Liver (tissue), 9 donors: Measurements from ENCODE around the gene KNTC1. TPM values are rescaled to one million over a fixed set of nuclear protein-coding genes. Genes with fewer than 3 reads are reported as not detected.

Source experiments
- DNase-seq: peaks from one replicate; pipeline ENCODE4 v3.0.0-alpha.2; 2017; ENCODE audit warnings: low spot score
- H3K27ac ChIP-seq, 2 donors: one replicate each; pipeline ENCODE4 v1.7.0; 2013; ENCODE audit warnings: inconsistent platforms in 2 of 2, low read length in 2 of 2, control low read depth in 1 of 2, low read depth in 1 of 2, mild to moderate bottlenecking in 1 of 2
- H3K27me3 ChIP-seq, 4 donors: one replicate each; pipeline versions ENCODE4 v1.6.1 to v1.7.0; 2013; ENCODE audit warnings: low read length in 3 of 4, inconsistent platforms in 1 of 4, mild to moderate bottlenecking in 1 of 4, moderate library complexity in 1 of 4; ENCODE audit not compliant: control insufficient read depth in 4 of 4, insufficient read depth in 4 of 4
- H3K36me3 ChIP-seq, 4 donors: one replicate each; pipeline versions ENCODE4 v1.6.1 to v1.7.0; 2013; ENCODE audit warnings: low read length in 3 of 4, mild to moderate bottlenecking in 3 of 4, low read depth in 1 of 4, moderate library complexity in 1 of 4; ENCODE audit not compliant: control insufficient read depth in 4 of 4, insufficient read depth in 3 of 4
- H3K4me1 ChIP-seq, 4 donors: one replicate each; pipeline versions ENCODE4 v1.6.1 to v1.7.0; 2013; ENCODE audit warnings: low read length in 3 of 4, mild to moderate bottlenecking in 3 of 4, moderate library complexity in 1 of 4; ENCODE audit not compliant: control insufficient read depth in 4 of 4, insufficient read depth in 4 of 4
- H3K4me3 ChIP-seq, 3 donors: one replicate each; pipeline versions ENCODE4 v1.6.1 to v1.7.0; 2013; ENCODE audit warnings: low read length in 3 of 3, control low read depth in 1 of 3, low read depth in 1 of 3, mild to moderate bottlenecking in 1 of 3
- H3K9ac ChIP-seq, 2 donors: one replicate each; pipeline ENCODE4 v1.7.0; 2013; ENCODE audit warnings: low read length in 2 of 2, mild to moderate bottlenecking in 2 of 2, moderate library complexity in 2 of 2, control low read depth in 1 of 2, low read depth in 1 of 2
- H3K9me3 ChIP-seq, 4 donors: one replicate each; pipeline versions ENCODE4 v1.6.1 to v1.7.0; 2013; ENCODE audit warnings: low read length in 3 of 4; ENCODE audit not compliant: control insufficient read depth in 4 of 4
- EGR1 ChIP-seq, 2 donors: IDR thresholded peaks; 2 replicates each; pipeline ENCODE4 v1.6.1; 2016 to 2018; ENCODE audit warnings: antibody characterized with exemption in 2 of 2, low read depth in 2 of 2
- FOXA1 ChIP-seq: IDR thresholded peaks from 2 replicates; pipeline ENCODE4 v1.6.1; 2016; ENCODE audit warnings: antibody characterized with exemption
- FOXA2 ChIP-seq: IDR thresholded peaks from 2 replicates; pipeline ENCODE4 v1.6.1; 2016; ENCODE audit warnings: antibody characterized with exemption
- GABPA ChIP-seq, 2 donors: IDR thresholded peaks in 1 of 2; conservative IDR thresholded peaks in 1 of 2; 2 replicates each; pipeline ENCODE4 v1.6.1; 2016; ENCODE audit warnings: antibody characterized with exemption in 2 of 2, mild to moderate bottlenecking in 1 of 2, moderate library complexity in 1 of 2
- HNF4A ChIP-seq, 2 donors: conservative IDR thresholded peaks; 2 replicates each; pipeline ENCODE4 v1.6.1; 2016; ENCODE audit warnings: antibody characterized with exemption in 2 of 2, mild to moderate bottlenecking in 2 of 2
- HNF4G ChIP-seq: IDR thresholded peaks from 2 replicates; pipeline ENCODE4 v1.6.1; 2016; ENCODE audit warnings: antibody characterized with exemption
- JUND ChIP-seq, 2 donors: IDR thresholded peaks; 2 replicates each; pipeline ENCODE4 v1.6.1; 2016; ENCODE audit warnings: antibody characterized with exemption in 2 of 2
- MAX ChIP-seq: IDR thresholded peaks from 2 replicates; pipeline ENCODE4 v1.6.1; 2016; ENCODE audit warnings: antibody characterized with exemption
- NR2F2 ChIP-seq: IDR thresholded peaks from 2 replicates; pipeline ENCODE4 v1.6.1; 2016; ENCODE audit warnings: antibody characterized with exemption
- RAD21 ChIP-seq, 2 donors: IDR thresholded peaks; 2 replicates each; pipeline ENCODE4 v1.6.1; 2016; ENCODE audit warnings: antibody characterized with exemption in 2 of 2, mild to moderate bottlenecking in 2 of 2
- RXRA ChIP-seq, 2 donors: IDR thresholded peaks; 2 replicates each; pipeline ENCODE4 v1.6.1; 2017 to 2018; ENCODE audit warnings: antibody characterized with exemption in 2 of 2, mild to moderate bottlenecking in 1 of 2
- SP1 ChIP-seq: IDR thresholded peaks from 2 replicates; pipeline ENCODE4 v1.6.1; 2018; ENCODE audit warnings: antibody characterized with exemption, mild to moderate bottlenecking
- TAF1 ChIP-seq: conservative IDR thresholded peaks from 2 replicates; pipeline ENCODE4 v1.6.1; 2016; ENCODE audit warnings: antibody characterized with exemption, mild to moderate bottlenecking
- YY1 ChIP-seq: IDR thresholded peaks from 2 replicates; pipeline ENCODE4 v1.6.1; 2016; ENCODE audit warnings: antibody characterized with exemption, mild to moderate bottlenecking
- polyA plus RNA-seq, 2 donors: library from polyadenylated mRNA; stranded (reverse) in 1 of 2; unstranded in 1 of 2; fragments of 200-250 nt in 1 of 2; fragments of >200 nt in 1 of 2; fragmentation: Nextera tagmentation in 1 of 2; extraction: Ambion mirVana in 1 of 2; gene quantifications; one replicate each; pipeline versions ENCODE4 v1.2.1 to v1.2.3, GENCODE V29; 2013 to 2015
- total RNA-seq, 2 donors: library from RNA; depleted of rRNA; stranded (reverse); fragments of >200 nt; gene quantifications; one replicate each; pipeline ENCODE4 v1.2.3, GENCODE V29; 2014
- TF ChIP-seq, protein P1 (sequence below): IDR thresholded peaks from 2 replicates; pipeline ENCODE4 v1.6.1; 2016; ENCODE audit warnings: antibody characterized with exemption
- TF ChIP-seq, protein P2 (sequence below): IDR thresholded peaks from 2 replicates; pipeline ENCODE4 v1.6.1; 2016; ENCODE audit warnings: antibody characterized with exemption
- TF ChIP-seq, protein P3 (sequence below): fragments of 150-350 bp; IDR thresholded peaks from 2 replicates; pipeline ENCODE4 v1.5.1; 2017; ENCODE audit warnings: improper control_type of control experiment, low read depth, low read length; ENCODE audit not compliant: missing input control
- TF ChIP-seq, protein P4 (sequence below): IDR thresholded peaks from 2 replicates; pipeline ENCODE4 v1.6.1; 2016; ENCODE audit warnings: antibody characterized with exemption, mild to moderate bottlenecking
- donor health status: healthy.
- donor health status: healthy.
- donor health status: healthy.
- donor health status: healthy.
- donor health status: healthy.

The KNTC1 gene
- total and polyA plus RNA-seq, 4 donors = 1.3 to 34.7 (median 4.0) TPM

GRCh38 chr12:122593910-122594309 is 66.9 kb downstream of the KNTC1 start (continued):
- TF ChIP-seq EGR1 (IDR thresholded peaks at IDR 0.05; ENCODE audit: low read depth in 2 of 2) = no peak
- no peak for TF ChIP-seq FOXA2
- TF ChIP-seq, protein P1, sequence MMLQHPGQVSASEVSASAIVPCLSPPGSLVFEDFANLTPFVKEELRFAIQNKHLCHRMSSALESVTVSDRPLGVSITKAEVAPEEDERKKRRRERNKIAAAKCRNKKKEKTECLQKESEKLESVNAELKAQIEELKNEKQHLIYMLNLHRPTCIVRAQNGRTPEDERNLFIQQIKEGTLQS = no peak
- no peak for TF ChIP-seq RXRA (IDR thresholded peaks at IDR 0.05)
- no peak for TF ChIP-seq YY1
- TF ChIP-seq NR2F2 = no peak

GRCh38 chr12:122596838-122597237 is 69.8 kb downstream of the KNTC1 start:
- Histone ChIP-seq H3K36me3 (no peaks in the 10 kb centered on the region), H3K4me1 (no peaks in the 10 kb centered on the region), H3K27me3 (no peaks in the 10 kb centered on the region), H3K4me3 (no peak overlapping the region), H3K27ac (no peak overlapping the region), H3K9ac (no peak overlapping the region), H3K9me3 (no peaks in the 10 kb centered on the region)
- TF ChIP-seq GABPA (IDR thresholded peaks at IDR 0.05 in 1 of 2, conservative IDR thresholded peaks at IDR 0.05 in 1 of 2) (no peak), HNF4A (conservative IDR thresholded peaks at IDR 0.05) (no peak), SP1 (no peak), EGR1 (IDR thresholded peaks at IDR 0.05; ENCODE audit: low read depth in 2 of 2) (no peak), FOXA1 (no peak), RAD21 (IDR thresholded peaks at IDR 0.05) (no peak), FOXA2 (no peak), NR2F2 (no peak), MAX (no peak), HNF4G (no peak), JUND (IDR thresholded peaks at IDR 0.05) (no peak), RXRA (IDR thresholded peaks at IDR 0.05) (no peak), YY1 (no peak), TAF1 (no peak)
- TF ChIP-seq, protein P1 = no peak
- TF ChIP-seq, protein P2, sequence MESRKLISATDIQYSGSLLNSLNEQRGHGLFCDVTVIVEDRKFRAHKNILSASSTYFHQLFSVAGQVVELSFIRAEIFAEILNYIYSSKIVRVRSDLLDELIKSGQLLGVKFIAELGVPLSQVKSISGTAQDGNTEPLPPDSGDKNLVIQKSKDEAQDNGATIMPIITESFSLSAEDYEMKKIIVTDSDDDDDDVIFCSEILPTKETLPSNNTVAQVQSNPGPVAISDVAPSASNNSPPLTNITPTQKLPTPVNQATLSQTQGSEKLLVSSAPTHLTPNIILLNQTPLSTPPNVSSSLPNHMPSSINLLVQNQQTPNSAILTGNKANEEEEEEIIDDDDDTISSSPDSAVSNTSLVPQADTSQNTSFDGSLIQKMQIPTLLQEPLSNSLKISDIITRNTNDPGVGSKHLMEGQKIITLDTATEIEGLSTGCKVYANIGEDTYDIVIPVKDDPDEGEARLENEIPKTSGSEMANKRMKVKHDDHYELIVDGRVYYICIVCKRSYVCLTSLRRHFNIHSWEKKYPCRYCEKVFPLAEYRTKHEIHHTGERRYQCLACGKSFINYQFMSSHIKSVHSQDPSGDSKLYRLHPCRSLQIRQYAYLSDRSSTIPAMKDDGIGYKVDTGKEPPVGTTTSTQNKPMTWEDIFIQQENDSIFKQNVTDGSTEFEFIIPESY = no peak
- TF ChIP-seq, protein P3, sequence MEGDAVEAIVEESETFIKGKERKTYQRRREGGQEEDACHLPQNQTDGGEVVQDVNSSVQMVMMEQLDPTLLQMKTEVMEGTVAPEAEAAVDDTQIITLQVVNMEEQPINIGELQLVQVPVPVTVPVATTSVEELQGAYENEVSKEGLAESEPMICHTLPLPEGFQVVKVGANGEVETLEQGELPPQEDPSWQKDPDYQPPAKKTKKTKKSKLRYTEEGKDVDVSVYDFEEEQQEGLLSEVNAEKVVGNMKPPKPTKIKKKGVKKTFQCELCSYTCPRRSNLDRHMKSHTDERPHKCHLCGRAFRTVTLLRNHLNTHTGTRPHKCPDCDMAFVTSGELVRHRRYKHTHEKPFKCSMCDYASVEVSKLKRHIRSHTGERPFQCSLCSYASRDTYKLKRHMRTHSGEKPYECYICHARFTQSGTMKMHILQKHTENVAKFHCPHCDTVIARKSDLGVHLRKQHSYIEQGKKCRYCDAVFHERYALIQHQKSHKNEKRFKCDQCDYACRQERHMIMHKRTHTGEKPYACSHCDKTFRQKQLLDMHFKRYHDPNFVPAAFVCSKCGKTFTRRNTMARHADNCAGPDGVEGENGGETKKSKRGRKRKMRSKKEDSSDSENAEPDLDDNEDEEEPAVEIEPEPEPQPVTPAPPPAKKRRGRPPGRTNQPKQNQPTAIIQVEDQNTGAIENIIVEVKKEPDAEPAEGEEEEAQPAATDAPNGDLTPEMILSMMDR = no peak
- TF ChIP-seq, protein P4, sequence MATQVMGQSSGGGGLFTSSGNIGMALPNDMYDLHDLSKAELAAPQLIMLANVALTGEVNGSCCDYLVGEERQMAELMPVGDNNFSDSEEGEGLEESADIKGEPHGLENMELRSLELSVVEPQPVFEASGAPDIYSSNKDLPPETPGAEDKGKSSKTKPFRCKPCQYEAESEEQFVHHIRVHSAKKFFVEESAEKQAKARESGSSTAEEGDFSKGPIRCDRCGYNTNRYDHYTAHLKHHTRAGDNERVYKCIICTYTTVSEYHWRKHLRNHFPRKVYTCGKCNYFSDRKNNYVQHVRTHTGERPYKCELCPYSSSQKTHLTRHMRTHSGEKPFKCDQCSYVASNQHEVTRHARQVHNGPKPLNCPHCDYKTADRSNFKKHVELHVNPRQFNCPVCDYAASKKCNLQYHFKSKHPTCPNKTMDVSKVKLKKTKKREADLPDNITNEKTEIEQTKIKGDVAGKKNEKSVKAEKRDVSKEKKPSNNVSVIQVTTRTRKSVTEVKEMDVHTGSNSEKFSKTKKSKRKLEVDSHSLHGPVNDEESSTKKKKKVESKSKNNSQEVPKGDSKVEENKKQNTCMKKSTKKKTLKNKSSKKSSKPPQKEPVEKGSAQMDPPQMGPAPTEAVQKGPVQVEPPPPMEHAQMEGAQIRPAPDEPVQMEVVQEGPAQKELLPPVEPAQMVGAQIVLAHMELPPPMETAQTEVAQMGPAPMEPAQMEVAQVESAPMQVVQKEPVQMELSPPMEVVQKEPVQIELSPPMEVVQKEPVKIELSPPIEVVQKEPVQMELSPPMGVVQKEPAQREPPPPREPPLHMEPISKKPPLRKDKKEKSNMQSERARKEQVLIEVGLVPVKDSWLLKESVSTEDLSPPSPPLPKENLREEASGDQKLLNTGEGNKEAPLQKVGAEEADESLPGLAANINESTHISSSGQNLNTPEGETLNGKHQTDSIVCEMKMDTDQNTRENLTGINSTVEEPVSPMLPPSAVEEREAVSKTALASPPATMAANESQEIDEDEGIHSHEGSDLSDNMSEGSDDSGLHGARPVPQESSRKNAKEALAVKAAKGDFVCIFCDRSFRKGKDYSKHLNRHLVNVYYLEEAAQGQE = no peak
- no peak for DNase-seq
